ENCODE data around the gene NDUFAF3. TPM values are rescaled to one million over a fixed set of nuclear protein-coding genes. Genes with fewer than 3 reads are reported as not detected.
A peak's percentile ranks its signal among the peaks of the same experiment; 100 is the strongest.

NDUFAF3 gene
- total and polyA plus RNA-seq, 2 donors (not counting 3 experiments of a cell fraction or from before 2014, with no cell fraction given), result 91.1 to 91.4 TPM

DNA sequence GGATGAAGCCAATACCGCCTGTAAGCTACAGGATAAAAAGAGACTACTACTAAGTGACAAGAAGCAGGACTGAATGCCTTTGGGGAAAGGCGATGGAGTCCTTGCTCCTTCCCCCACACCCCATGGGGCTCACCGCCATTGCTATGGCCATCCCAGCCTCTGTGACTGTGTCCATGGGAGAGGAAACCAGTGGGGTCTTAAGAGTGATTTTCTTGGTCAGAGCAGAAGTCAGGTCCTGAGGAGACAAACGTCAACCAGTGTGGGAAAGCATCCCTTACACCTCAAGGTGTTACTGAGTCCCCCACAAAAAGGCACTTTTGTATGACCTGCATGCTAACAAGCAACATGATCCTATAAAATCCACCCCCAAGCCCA is 6.4 kb downstream of the NDUFAF3 start:
- Histone ChIP-seq H3K36me3 (ENCODE audit: control insufficient read depth in 2 of 2, extremely low read depth in 1 of 2, insufficient read depth in 2 of 2, low read length in 2 of 2) (peaks cover 25 to 51% of the 10 kb centered on the region in 2 experiments), H3K9me3 (replicated peaks; ENCODE audit: control insufficient read depth, insufficient read depth, low read length) (no peaks in the 10 kb centered on the region), H3K27ac (ENCODE audit: insufficient read depth, low read depth, low read length) (no peak overlapping the region), H3K9ac (replicated peaks; ENCODE audit: extremely low read depth, insufficient read depth, low read length) (peak overlapping the region; percentile 68), H2AFZ (ENCODE audit: low read depth, low read length) (no peak overlapping the region), H3K4me1 (ENCODE audit: control insufficient read depth, extremely low read depth, insufficient read depth, low read length) (peaks cover 11% of the 10 kb centered on the region), H3K4me2 (ENCODE audit: insufficient read depth, low read length) (peak overlapping the region; percentile 56), H3K27me3 (ENCODE audit: control insufficient read depth in 2 of 2, insufficient read depth in 2 of 2, low read length in 2 of 2) (no peaks in the 10 kb centered on the region), H3K9me1 (replicated peaks; ENCODE audit: control insufficient read depth, extremely low read depth, insufficient read depth, low read length) (no peaks in the 10 kb centered on the region), H3K4me3 (replicated peaks in 1 of 3; ENCODE audit: insufficient read depth in 1 of 3, low read depth in 1 of 3, low read length in 3 of 3) (peak overlapping the region in 2 of 3 experiments; percentile 44 to 66), H3K79me2 (ENCODE audit: control insufficient read depth, insufficient read depth, low read length) (peaks cover 35% of the 10 kb centered on the region), H4K20me1 (replicated peaks; ENCODE audit: control insufficient read depth, extremely low read depth, insufficient read depth, low read length) (no peaks in the 10 kb centered on the region)
- CTCF ChIA-PET, result interaction anchor here (2.3 kb wide), 1 partner anchor 40 kb away, joined by 19 read pairs; no protein-coding TSS in a partner anchor
- POLR2A ChIA-PET, result no interaction called here
- BruUV-seq (replicated peaks), result no TSS peak
- DNase-seq (ENCODE audit: low read depth, low spot score) (no peak), FAIRE-seq (no peak)
- TF ChIP-seq, protein P1, sequence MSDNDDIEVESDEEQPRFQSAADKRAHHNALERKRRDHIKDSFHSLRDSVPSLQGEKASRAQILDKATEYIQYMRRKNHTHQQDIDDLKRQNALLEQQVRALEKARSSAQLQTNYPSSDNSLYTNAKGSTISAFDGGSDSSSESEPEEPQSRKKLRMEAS (IDR thresholded peaks at IDR 0.05; ENCODE audit: insufficient read depth, insufficient read length), result no peak
- no peak for TF ChIP-seq EZH2 (IDR thresholded peaks at IDR 0.05; ENCODE audit: borderline replicate concordance, low read depth, low read length, severe bottlenecking)
- no peak for TF ChIP-seq JUN (IDR thresholded peaks at IDR 0.05; ENCODE audit: borderline replicate concordance, insufficient read depth, insufficient read length, low read depth)
- TF ChIP-seq POLR2A (IDR thresholded peaks at IDR 0.05; ENCODE audit: low read depth, low read length), result peak; percentile 22
- no peak for TF ChIP-seq MYC (IDR thresholded peaks at IDR 0.05; ENCODE audit: low read depth, low read length)
- dilution Hi-C loops (cut with MboI; ENCODE audit: extremely low pct_ligation_motif_present, low sequenced_read_pairs) (no loop called here), intact Hi-C loops (cut with micrococcal nuclease) (no loop called here)

DNA sequence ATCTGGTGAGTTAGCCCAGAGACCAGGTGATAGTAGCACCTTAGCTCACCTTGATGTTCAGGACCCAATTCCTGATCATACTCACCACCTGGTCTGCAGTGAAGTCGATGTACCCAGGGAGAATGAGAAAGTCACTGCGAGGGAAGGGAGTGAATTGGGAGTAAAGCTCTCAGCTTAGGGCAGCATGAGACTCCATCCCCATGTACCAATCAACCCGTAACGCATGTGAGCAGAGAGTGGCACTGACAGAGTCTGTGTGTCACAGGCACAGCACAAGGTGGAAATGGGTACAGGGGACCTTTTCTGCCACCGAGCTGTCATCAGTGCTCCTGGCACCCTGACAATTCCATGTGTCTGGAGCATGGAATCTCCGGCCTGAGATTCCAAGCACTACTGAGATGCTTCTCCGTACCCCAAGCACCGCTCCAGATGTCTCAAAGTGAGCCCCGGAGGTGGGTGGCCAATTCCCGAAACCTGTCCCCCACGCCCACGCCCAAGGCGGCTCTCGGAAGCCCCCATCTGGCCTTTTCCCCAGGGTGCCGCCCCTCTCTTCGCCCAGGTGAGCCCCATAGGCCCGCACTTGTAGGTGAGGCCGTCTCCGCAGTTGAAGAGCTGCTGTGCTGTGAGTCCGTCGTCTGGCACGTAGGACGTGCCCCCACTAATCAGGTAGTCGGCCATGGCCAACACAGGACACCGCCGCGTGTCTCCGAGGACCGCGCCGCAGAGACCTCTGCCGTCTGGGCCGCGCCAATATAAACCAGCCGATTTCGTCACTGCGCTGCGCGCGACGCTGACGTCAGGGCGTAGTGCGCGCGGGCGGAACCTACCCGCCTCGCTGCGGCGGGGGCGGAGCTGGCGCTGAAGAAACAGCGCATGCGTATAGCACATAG is 7.0 kb downstream of the NDUFAF3 start, which contains the start of gene IMPDH2:
IMPDH2 (minus strand) TSS at position 726 of the 890 bp plus-strand sequence; CDS start at position 678, 48 bp downstream.
- intact Hi-C loops (cut with micrococcal nuclease), result loop anchor here (1.0 kb wide), 2 partner anchors 22 to 65 kb away; partner anchors contain the start of genes QRICH1 and WDR6
- H4K20me1 ChIP-seq (replicated peaks; ENCODE audit: control insufficient read depth, extremely low read depth, insufficient read depth, low read length), result no peaks in the 10 kb centered on the region

More for the DNA sequence above, 7.0 kb downstream of the NDUFAF3 start, which contains the start of gene IMPDH2:
- H3K9ac ChIP-seq (replicated peaks; ENCODE audit: extremely low read depth, insufficient read depth, low read length), result peak within 1 kb of the TSS; percentile 68
- H3K36me3 ChIP-seq (ENCODE audit: control insufficient read depth in 2 of 2, extremely low read depth in 1 of 2, insufficient read depth in 2 of 2, low read length in 2 of 2), result peaks cover 24 to 50% of the 10 kb centered on the region in 2 experiments
- CTCF ChIA-PET, result interaction anchor here (0.6 to 2.3 kb wide), 5 partner anchors 9 to 65 kb away, joined by 3 to 19 read pairs (median 5); partner anchors contain the start of genes P4HTM, QRICH1 and WDR6
- BruUV-seq (replicated peaks), result TSS peak; percentile 53
- H3K4me1 ChIP-seq (ENCODE audit: control insufficient read depth, extremely low read depth, insufficient read depth, low read length), result peaks cover 11% of the 10 kb centered on the region
- H3K4me3 ChIP-seq (replicated peaks in 1 of 3; ENCODE audit: insufficient read depth in 1 of 3, low read depth in 1 of 3, low read length in 3 of 3), result peak within 1 kb of the TSS; percentile 7 to 66 (median 44)
- TF ChIP-seq, protein P2, sequence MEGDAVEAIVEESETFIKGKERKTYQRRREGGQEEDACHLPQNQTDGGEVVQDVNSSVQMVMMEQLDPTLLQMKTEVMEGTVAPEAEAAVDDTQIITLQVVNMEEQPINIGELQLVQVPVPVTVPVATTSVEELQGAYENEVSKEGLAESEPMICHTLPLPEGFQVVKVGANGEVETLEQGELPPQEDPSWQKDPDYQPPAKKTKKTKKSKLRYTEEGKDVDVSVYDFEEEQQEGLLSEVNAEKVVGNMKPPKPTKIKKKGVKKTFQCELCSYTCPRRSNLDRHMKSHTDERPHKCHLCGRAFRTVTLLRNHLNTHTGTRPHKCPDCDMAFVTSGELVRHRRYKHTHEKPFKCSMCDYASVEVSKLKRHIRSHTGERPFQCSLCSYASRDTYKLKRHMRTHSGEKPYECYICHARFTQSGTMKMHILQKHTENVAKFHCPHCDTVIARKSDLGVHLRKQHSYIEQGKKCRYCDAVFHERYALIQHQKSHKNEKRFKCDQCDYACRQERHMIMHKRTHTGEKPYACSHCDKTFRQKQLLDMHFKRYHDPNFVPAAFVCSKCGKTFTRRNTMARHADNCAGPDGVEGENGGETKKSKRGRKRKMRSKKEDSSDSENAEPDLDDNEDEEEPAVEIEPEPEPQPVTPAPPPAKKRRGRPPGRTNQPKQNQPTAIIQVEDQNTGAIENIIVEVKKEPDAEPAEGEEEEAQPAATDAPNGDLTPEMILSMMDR (IDR thresholded peaks at IDR 0.05; ENCODE audit: extremely low read depth in 1 of 2, insufficient read depth in 1 of 2, low read depth in 1 of 2, low read length in 2 of 2), result peak in 1 of 2 donors; percentile 3
- TF ChIP-seq GATA2 (IDR thresholded peaks at IDR 0.05; ENCODE audit: insufficient read depth, insufficient read length, low read depth, low read length) (no peak), POLR2A (IDR thresholded peaks at IDR 0.05; ENCODE audit: low read depth, low read length) (peak; percentile 99), POLR2AphosphoS5 (IDR thresholded peaks at IDR 0.05; ENCODE audit: insufficient read depth, low read depth, low read length) (peak; percentile 100), EZH2 (IDR thresholded peaks at IDR 0.05; ENCODE audit: borderline replicate concordance, low read depth, low read length, severe bottlenecking) (no peak), JUN (IDR thresholded peaks at IDR 0.05; ENCODE audit: borderline replicate concordance, insufficient read depth, insufficient read length, low read depth) (no peak), MYC (IDR thresholded peaks at IDR 0.05; ENCODE audit: low read depth, low read length) (peak; percentile 83), FOS (IDR thresholded peaks at IDR 0.05; ENCODE audit: borderline replicate concordance, insufficient read depth, low read length) (no peak)
- TF ChIP-seq, protein P1 (IDR thresholded peaks at IDR 0.05; ENCODE audit: insufficient read depth, insufficient read length), result peak; percentile 60
- H3K27me3 ChIP-seq (ENCODE audit: control insufficient read depth in 2 of 2, insufficient read depth in 2 of 2, low read length in 2 of 2), result no peaks in the 10 kb centered on the region
- H3K4me2 ChIP-seq (ENCODE audit: insufficient read depth, low read length), result peak within 1 kb of the TSS; percentile 56
- no peaks in the 10 kb centered on the region for H3K9me3 ChIP-seq (replicated peaks; ENCODE audit: control insufficient read depth, insufficient read depth, low read length)
- H3K79me2 ChIP-seq (ENCODE audit: control insufficient read depth, insufficient read depth, low read length), result peaks cover 31% of the 10 kb centered on the region
- POLR2A ChIA-PET, result interaction anchor here (0.6 to 1.3 kb wide), 10 partner anchors 9 to 734 kb away, joined by 3 to 17 read pairs (median 4); partner anchors contain the start of genes ARIH2, QRICH1 and WDR6
- dilution Hi-C loops (cut with MboI; ENCODE audit: extremely low pct_ligation_motif_present, low sequenced_read_pairs), result no loop called here
- no peaks in the 10 kb centered on the region for H3K9me1 ChIP-seq (replicated peaks; ENCODE audit: control insufficient read depth, extremely low read depth, insufficient read depth, low read length)
- H2AFZ ChIP-seq (ENCODE audit: low read depth, low read length), result no peak within 1 kb of the TSS
- DNase-seq (ENCODE audit: low read depth, low spot score) (peak; percentile 97), FAIRE-seq (peak; percentile 90)
- H3K27ac ChIP-seq (ENCODE audit: insufficient read depth, low read depth, low read length), result peak within 1 kb of the TSS; percentile 30
